Prostate gland (tissue), 2 donors: ENCODE results near the gene RSL1D1. TPM values are rescaled to one million over a fixed set of nuclear protein-coding genes. Genes with fewer than 3 reads are reported as not detected.
A peak's percentile ranks its signal among the peaks of the same experiment; 100 is the strongest.

Source experiments
- DNase-seq: peaks from one replicate; pipeline ENCODE4 v3.0.0-alpha.2; 2019; ENCODE audit warnings: low spot score
- H3K27ac ChIP-seq, 2 donors: fragments of 200-600 bp; sonication (generic); 2 replicates each; pipeline ENCODE4 v1.5.1; 2017 to 2019
- H3K27me3 ChIP-seq: fragments of 200-600 bp; sonication (generic); replicated peaks from 2 replicates; pipeline ENCODE4 v1.5.1; 2019; ENCODE audit not compliant: insufficient read depth
- H3K36me3 ChIP-seq, 2 donors: fragments of 200-600 bp; sonication (generic); 1 replicate in 1 of 2; 2 replicates in 1 of 2; pipeline versions ENCODE4 v1.5.1 to v1.8.1; 2017 to 2019
- H3K4me1 ChIP-seq: fragments of 200-600 bp; sonication (generic); replicated peaks from 2 replicates; pipeline ENCODE4 v1.5.1; 2019
- H3K4me3 ChIP-seq, 2 donors: fragments of 200-600 bp; sonication (generic); 2 replicates each; pipeline ENCODE4 v1.5.1; 2017 to 2019
- H3K9me3 ChIP-seq: fragments of 200-600 bp; sonication (generic); 2 replicates; pipeline ENCODE4 v1.5.1; 2017
- CTCF ChIP-seq, 4 experiments: fragments of 200-600 bp in 2 of 4; fragments of 450-650 bp in 2 of 4; sonication (generic) in 2 of 4; IDR thresholded peaks; 1 replicate in 3 of 4; 2 replicates in 1 of 4; pipeline ENCODE4 v1.5.1; 2016 to 2019; ENCODE audit warnings: antibody characterized with exemption in 4 of 4, mild to moderate bottlenecking in 2 of 4, moderate library complexity in 2 of 4
- POLR2A ChIP-seq: fragments of 450-650 bp; IDR thresholded peaks from one replicate; pipeline ENCODE4 v1.6.1; 2016; ENCODE audit warnings: antibody characterized with exemption, mild to moderate bottlenecking
- POLR2AphosphoS5 ChIP-seq: sonication (generic); formaldehyde crosslinking; IDR thresholded peaks from one replicate; pipeline ENCODE4 v1.6.1; 2017; ENCODE audit warnings: antibody characterized with exemption
- WGBS: methylation state at CpG from one replicate; pipeline ENCODE4 v1.1.5; 2018; 5-methylcytosine and 5-hydroxymethylcytosine counted together
- intact Hi-C: fragments of 100-400 bp; cut with DNase I; formaldehyde crosslinking; loops from one replicate; pipeline ENCODE4 v1.14.2; 2022
- total RNA-seq, 2 donors: library from RNA; depleted of rRNA; stranded (reverse); fragments of >200 nt; gene quantifications; one replicate each; pipeline ENCODE4 v1.1.0, GENCODE V29; 2016

Gene RSL1D1
- total RNA-seq, 2 donors from 2014 or later, result 100 to 132 TPM

GRCh38 chr16:11799509-11800381 lies 51.6 kb downstream of the RSL1D1 start:
- Histone ChIP-seq H3K27ac (no peak overlapping the region), H3K27me3 (no peaks in the 10 kb centered on the region), H3K4me3 (no peak overlapping the region), H3K9me3 (no peaks in the 10 kb centered on the region), H3K4me1 (peaks cover 15% of the 10 kb centered on the region), H3K36me3 (no peaks in the 10 kb centered on the region)
- intact Hi-C loops, result loop anchor here (5.0 to 10.0 kb wide), 4 partner anchors 57 to 157 kb away; partner anchors contain the start of genes GSPT1, SNN and TXNDC11
- no peak for TF ChIP-seq POLR2AphosphoS5
- no peak for TF ChIP-seq CTCF (IDR thresholded peaks at IDR 0.05)
- no peak for TF ChIP-seq POLR2A
- DNase-seq, result no peak
- WGBS, result 76% methylated on average over 14 of the region's 14 CpGs

- intact Hi-C loops, result loop anchor here (5.0 to 10.0 kb wide), 4 partner anchors 57 to 157 kb away; partner anchors contain the start of genes GSPT1, SNN and TXNDC11
- H3K4me1 ChIP-seq, result peaks cover 15% of the 10 kb centered on the region
- H3K27ac ChIP-seq, result no peak overlapping the region
- no peak for DNase-seq
- 93% methylated on average over 10 of the region's 10 CpGs for WGBS
- H3K36me3 ChIP-seq, result no peaks in the 10 kb centered on the region
- no peak overlapping the region for H3K4me3 ChIP-seq
- no peak for TF ChIP-seq CTCF (IDR thresholded peaks at IDR 0.05)
- no peak for TF ChIP-seq POLR2A
- no peak for TF ChIP-seq POLR2AphosphoS5
- H3K9me3 ChIP-seq, result no peaks in the 10 kb centered on the region
- H3K27me3 ChIP-seq, result no peaks in the 10 kb centered on the region
Observed at GRCh38 chr16:11799017-11799381, 52.3 kb downstream of the RSL1D1 start.

GRCh38 chr16:11797957-11798299 lies 53.4 kb downstream of the RSL1D1 start:
- H3K9me3 ChIP-seq, result no peaks in the 10 kb centered on the region
- H3K27ac ChIP-seq, result peak overlapping the region; percentile 98 to 99
- peaks cover 25% of the 10 kb centered on the region for H3K4me1 ChIP-seq
- WGBS, result 4% methylated on average over 7 of the region's 7 CpGs
- TF ChIP-seq POLR2A, result no peak
- no peak for TF ChIP-seq CTCF (IDR thresholded peaks at IDR 0.05)
- no peak for DNase-seq
- H3K27me3 ChIP-seq, result no peaks in the 10 kb centered on the region
- H3K4me3 ChIP-seq, result peak overlapping the region; percentile 93 to 95
- intact Hi-C loops, result loop anchor here (5.0 to 10.0 kb wide), 4 partner anchors 56 to 156 kb away; partner anchors contain the start of genes GSPT1, SNN and TXNDC11
- no peaks in the 10 kb centered on the region for H3K36me3 ChIP-seq

GRCh38 chr16:11797166-11797956 lies 54.0 kb downstream of the RSL1D1 start, which contains the start of gene ZC3H7A:
TSS of gene ZC3H7A (minus strand) at chr16:11797258. CDS start at chr16:11782354, 14,904 bp downstream.
- no peaks in the 10 kb centered on the region for H3K36me3 ChIP-seq
- under 1% methylated on average over 58 of the region's 80 CpGs for WGBS
- H3K9me3 ChIP-seq, result no peaks in the 10 kb centered on the region
- H3K4me1 ChIP-seq, result peaks cover 30% of the 10 kb centered on the region
- intact Hi-C loops, result loop anchor here (5.0 to 10.0 kb wide), 4 partner anchors 55 to 155 kb away; partner anchors contain the start of genes GSPT1, SNN and TXNDC11
- H3K27me3 ChIP-seq, result no peaks in the 10 kb centered on the region
- H3K4me3 ChIP-seq, result peak within 1 kb of the TSS; percentile 93 to 95
- TF ChIP-seq CTCF (IDR thresholded peaks at IDR 0.05) (peak; percentile 73 to 99 (median 93)), POLR2A (peak; percentile 96), POLR2AphosphoS5 (peak; percentile 93)
- DNase-seq, result peak; percentile 97
- H3K27ac ChIP-seq, result peak within 1 kb of the TSS; percentile 98 to 99
